ENCODE results near the gene RHOXF2B.
"Not testable (repeated sequence)": the region's sequence is repeated elsewhere in the genome, so short reads cannot be mapped to it uniquely, and the experiment has no call there.

RHOXF2B gene

GRCh38 chrX:120077590-120077989, at the start of gene RHOXF2B:
Gene RHOXF2B (minus strand): TSS chrX:120077690. CDS start chrX:120077552, 138 bp downstream.
- not testable (repeated sequence) for H3K9me3 Mint-ChIP-seq, H3K36me3 Mint-ChIP-seq, H3K4me1 Mint-ChIP-seq, H3K27me3 Mint-ChIP-seq, H3K27ac Mint-ChIP-seq, H3K4me3 Mint-ChIP-seq, ATAC-seq

DNA sequence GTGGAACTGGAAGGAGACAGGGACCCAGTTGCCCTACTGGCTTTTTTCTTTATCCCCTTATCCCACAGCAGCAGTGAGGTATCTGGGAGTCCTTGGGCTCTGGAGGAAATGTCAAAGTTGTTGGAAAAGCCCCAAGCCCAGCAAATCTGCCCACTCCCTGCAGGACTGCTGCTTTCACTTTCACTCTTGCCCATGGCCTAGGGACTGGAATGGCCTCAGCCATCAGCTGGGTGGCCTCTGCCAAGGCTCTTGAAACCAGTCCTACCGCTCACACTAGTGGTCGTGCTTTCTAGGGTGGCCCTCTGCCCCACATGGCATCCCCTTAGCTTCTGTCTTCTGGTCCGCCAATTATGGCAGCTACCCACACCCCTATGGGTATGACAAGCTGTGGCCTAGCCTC, 48.0 kb upstream of the RHOXF2B start:
- Mint-ChIP-seq H3K4me3 (no peak overlapping the region), H3K36me3 (no peaks in the 10 kb centered on the region), H3K4me1 (no peaks in the 10 kb centered on the region), H3K27me3 (no peaks in the 10 kb centered on the region), H3K27ac (no peak overlapping the region), H3K9me3 (no peaks in the 10 kb centered on the region)
- no peak for ATAC-seq

DNA sequence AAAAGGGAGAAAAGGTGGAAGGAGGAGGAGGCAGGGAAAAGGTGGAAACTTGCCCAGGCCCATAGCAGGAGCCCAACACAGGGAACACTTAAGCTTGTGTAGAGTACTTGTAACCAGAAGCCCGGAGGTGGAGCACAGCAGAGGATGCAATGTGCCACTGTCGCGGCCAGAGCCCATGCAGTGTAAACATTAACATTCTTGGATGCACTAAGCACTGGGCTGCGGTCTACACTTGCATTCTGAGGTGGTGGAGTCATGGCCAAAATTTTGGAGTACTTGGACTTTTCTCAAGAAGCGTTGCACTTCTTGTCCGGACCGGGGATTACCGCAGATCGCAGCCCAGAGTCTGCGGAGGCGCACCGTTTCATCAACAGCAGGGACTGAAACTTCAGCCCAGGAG, 42.7 kb upstream of the RHOXF2B start:
- no peaks in the 10 kb centered on the region for H3K27me3 Mint-ChIP-seq
- no peaks in the 10 kb centered on the region for H3K4me1 Mint-ChIP-seq
- H3K27ac Mint-ChIP-seq: no peak overlapping the region
- ATAC-seq: no peak
- H3K9me3 Mint-ChIP-seq: no peaks in the 10 kb centered on the region
- H3K36me3 Mint-ChIP-seq: no peaks in the 10 kb centered on the region
- no peak overlapping the region for H3K4me3 Mint-ChIP-seq

DNA sequence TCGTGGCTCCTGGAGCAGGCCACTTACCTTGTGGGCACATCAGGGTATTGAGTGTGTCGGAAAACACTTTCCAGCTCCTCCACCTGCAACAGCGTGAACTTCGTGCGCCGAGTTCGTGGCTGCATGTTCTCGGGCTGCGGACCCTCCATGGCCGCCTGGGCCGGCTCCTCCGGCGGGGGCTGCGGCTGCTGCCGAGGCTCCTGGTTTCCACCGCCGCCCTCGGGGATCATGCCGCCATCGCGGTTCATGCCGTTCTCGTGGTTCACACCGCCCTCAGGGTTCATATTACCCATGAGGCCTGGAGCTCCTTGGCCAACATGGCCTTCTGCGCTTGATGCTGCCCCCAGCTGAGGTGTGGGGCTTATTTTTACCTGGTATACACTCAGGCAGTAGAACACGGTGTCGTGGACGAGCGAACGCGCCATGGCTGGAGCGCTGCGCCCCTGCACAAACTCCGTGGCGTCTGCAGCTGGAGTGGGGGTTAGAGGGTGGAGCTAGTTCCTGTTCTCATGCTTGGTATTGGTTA, 38.0 kb upstream of the RHOXF2B start, which contains the start of gene RHOXF1:
TSS of gene RHOXF1 (minus strand) at position 476 of the 526 bp plus-strand sequence. CDS start at position 425, 51 bp downstream.
- Mint-ChIP-seq H3K4me3 (no peak within 1 kb of the TSS), H3K27ac (no peak within 1 kb of the TSS), H3K36me3 (no peaks in the 10 kb centered on the region), H3K4me1 (no peaks in the 10 kb centered on the region), H3K9me3 (peaks cover 3% of the 10 kb centered on the region), H3K27me3 (no peaks in the 10 kb centered on the region)
- no peak for ATAC-seq

DNA sequence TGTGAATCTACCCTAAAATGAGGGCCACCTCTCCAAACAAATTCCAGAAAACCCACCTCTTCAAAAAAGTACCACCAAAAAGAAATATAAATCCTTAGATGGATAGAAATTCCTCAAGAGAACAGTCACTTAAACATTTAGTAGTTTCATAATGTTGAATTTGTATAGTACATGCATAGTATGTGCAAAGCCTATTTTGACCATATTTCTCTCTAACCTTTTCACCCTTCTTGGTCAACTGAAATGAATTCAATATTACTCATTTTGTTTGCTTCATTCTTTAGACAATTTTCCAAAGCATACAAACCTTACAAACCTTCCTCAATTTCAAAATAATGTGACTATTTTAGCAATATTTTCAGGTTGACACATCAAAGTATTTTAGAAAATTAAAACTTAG, 34.1 kb upstream of the RHOXF2B start:
- ATAC-seq: no peak
- no peaks in the 10 kb centered on the region for H3K4me1 Mint-ChIP-seq
- no peaks in the 10 kb centered on the region for H3K27me3 Mint-ChIP-seq
- H3K4me3 Mint-ChIP-seq: no peak overlapping the region
- no peak overlapping the region for H3K27ac Mint-ChIP-seq
- peaks cover 3% of the 10 kb centered on the region for H3K9me3 Mint-ChIP-seq
- no peaks in the 10 kb centered on the region for H3K36me3 Mint-ChIP-seq

- no peak for ATAC-seq
- no peak overlapping the region for H3K4me3 Mint-ChIP-seq
- H3K27me3 Mint-ChIP-seq: no peaks in the 10 kb centered on the region
- H3K9me3 Mint-ChIP-seq: peaks cover 2% of the 10 kb centered on the region
- no peak overlapping the region for H3K27ac Mint-ChIP-seq
- no peaks in the 10 kb centered on the region for H3K4me1 Mint-ChIP-seq
- H3K36me3 Mint-ChIP-seq: peaks cover 6% of the 10 kb centered on the region
Measured at GRCh38 chrX:120109378-120109777, 31.9 kb upstream of the RHOXF2B start.

DNA sequence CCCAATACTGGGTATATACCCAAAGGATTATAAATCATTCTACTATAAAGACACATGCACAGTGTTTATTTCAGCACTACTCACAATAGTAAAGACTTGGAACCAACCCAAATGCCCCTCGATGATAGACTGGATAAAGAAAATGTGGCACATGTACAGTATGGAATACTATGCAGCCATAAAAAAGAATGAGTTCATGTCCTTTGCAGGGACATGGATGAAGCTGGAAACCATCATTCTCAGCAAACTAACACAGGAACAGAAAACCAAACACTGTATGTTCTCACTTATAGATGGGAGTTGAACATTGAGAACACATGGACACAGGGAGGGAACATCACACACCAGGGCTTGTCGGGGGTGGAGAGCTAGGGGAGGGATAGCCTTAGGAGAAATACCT, 27.2 kb upstream of the RHOXF2B start:
- not testable (repeated sequence) for H3K4me3 Mint-ChIP-seq, H3K4me1 Mint-ChIP-seq, H3K36me3 Mint-ChIP-seq, H3K9me3 Mint-ChIP-seq, H3K27ac Mint-ChIP-seq, ATAC-seq, H3K27me3 Mint-ChIP-seq

DNA sequence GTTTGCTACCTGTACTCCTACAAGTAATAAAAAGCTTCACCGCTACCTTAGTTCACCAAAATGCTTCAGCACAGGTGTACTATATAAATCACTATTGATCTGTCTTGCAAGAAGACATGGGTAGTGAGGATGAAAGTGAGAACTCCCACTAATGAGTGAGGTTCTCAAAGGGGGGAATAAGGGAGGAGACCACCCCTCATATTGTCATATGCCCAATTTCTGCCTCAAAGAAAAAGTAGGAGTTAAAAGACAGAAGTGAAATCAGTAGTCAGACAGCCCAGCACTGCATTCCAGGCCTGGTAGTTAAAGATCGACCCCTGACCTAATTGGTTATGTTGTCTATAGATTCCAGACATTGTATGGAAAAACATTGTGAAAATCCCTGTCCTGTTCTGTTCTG, 23.6 kb upstream of the RHOXF2B start:
- not testable (repeated sequence) for H3K36me3 Mint-ChIP-seq, H3K27me3 Mint-ChIP-seq, H3K9me3 Mint-ChIP-seq, H3K27ac Mint-ChIP-seq, H3K4me3 Mint-ChIP-seq, H3K4me1 Mint-ChIP-seq, ATAC-seq

- Mint-ChIP-seq H3K27me3 (no peaks in the 10 kb centered on the region), H3K36me3 (no peaks in the 10 kb centered on the region), H3K9me3 (no peaks in the 10 kb centered on the region), H3K4me1 (peaks cover 9% of the 10 kb centered on the region), H3K4me3 (no peak overlapping the region), H3K27ac (no peak overlapping the region)
- no peak for ATAC-seq
Measured at GRCh38 chrX:120090208-120090607, 12.7 kb upstream of the RHOXF2B start.

GRCh38 chrX:120087289-120088017, 10.0 kb upstream of the RHOXF2B start:
- H3K27ac Mint-ChIP-seq: peak overlapping the region; percentile 33
- peaks cover 9% of the 10 kb centered on the region for H3K4me1 Mint-ChIP-seq
- H3K36me3 Mint-ChIP-seq: no peaks in the 10 kb centered on the region
- no peaks in the 10 kb centered on the region for H3K9me3 Mint-ChIP-seq
- no peak for ATAC-seq
- H3K4me3 Mint-ChIP-seq: no peak overlapping the region
- H3K27me3 Mint-ChIP-seq: no peaks in the 10 kb centered on the region

GRCh38 chrX:120085553-120086185, 8.2 kb upstream of the RHOXF2B start:
- H3K4me3 Mint-ChIP-seq, H3K27me3 Mint-ChIP-seq, H3K9me3 Mint-ChIP-seq, H3K4me1 Mint-ChIP-seq, H3K27ac Mint-ChIP-seq, H3K36me3 Mint-ChIP-seq, ATAC-seq: not testable (repeated sequence)

DNA sequence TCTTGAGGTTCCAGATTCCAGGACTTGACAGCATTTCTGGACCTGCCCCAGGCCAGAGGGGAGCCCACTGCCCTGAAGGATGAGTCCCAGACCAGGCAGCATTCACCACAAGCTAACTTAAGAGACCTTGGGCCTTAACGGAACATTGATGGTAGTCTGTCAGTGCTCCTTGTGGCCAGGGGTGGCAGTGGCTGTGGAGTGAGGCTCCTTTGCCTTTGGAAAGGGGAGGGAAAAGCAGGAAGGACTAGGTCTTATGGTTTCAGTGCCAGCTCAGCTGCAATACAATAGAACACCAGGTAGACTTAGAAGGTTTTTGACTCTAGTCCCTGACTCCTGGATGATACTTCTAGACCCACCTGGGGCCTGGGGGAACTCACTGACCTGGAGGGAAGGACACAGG, 11.3 kb downstream of the RHOXF2B start:
- ATAC-seq: not testable (repeated sequence)

DNA sequence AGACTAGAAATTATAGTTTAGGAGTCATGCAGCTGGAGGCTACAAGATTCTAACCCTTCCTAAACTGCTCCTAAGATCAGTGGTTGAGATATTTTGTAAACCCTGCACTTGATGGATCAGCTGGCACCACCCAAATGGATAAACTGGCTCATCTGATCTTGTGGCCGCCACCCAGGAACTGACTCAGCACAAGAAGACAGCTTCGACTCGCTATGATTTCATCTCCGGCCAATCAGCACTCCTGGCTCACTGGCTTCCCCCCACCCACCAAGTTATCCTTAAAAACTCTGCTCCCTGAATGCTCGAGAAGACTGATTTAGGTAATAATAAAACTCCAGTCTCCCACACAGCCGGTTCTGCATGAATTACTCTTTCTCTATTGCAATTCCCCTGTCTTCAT, 34.8 kb downstream of the RHOXF2B start:
- H3K4me3 Mint-ChIP-seq, H3K36me3 Mint-ChIP-seq, H3K4me1 Mint-ChIP-seq, H3K27me3 Mint-ChIP-seq, H3K9me3 Mint-ChIP-seq, H3K27ac Mint-ChIP-seq, ATAC-seq: not testable (repeated sequence)

More for the DNA sequence above, 11.3 kb downstream of the RHOXF2B start:
- H3K9me3 Mint-ChIP-seq, H3K27ac Mint-ChIP-seq, H3K4me3 Mint-ChIP-seq, H3K36me3 Mint-ChIP-seq, H3K4me1 Mint-ChIP-seq, H3K27me3 Mint-ChIP-seq: not testable (repeated sequence)

DNA sequence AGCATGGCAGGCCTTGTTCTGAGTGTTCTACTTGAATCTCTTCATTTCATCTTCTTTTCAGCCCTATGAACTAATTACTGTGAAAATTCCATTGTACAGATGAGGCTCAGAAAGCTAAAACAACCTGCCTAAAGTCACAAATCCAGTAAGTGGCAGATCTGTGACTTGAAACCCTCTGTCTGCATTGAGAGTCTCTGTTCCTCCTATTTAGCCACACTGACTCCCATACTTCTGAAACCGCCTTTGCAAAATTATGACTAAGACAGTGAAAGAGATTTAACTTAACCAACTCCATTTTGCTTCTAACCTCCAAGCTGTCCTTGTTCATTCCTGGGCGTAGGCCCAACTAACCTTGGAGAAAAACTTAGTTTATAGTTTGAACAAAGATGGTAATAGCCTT, 35.2 kb downstream of the RHOXF2B start:
- H3K4me1 Mint-ChIP-seq, ATAC-seq, H3K36me3 Mint-ChIP-seq, H3K9me3 Mint-ChIP-seq, H3K27me3 Mint-ChIP-seq, H3K27ac Mint-ChIP-seq, H3K4me3 Mint-ChIP-seq: not testable (repeated sequence)

DNA sequence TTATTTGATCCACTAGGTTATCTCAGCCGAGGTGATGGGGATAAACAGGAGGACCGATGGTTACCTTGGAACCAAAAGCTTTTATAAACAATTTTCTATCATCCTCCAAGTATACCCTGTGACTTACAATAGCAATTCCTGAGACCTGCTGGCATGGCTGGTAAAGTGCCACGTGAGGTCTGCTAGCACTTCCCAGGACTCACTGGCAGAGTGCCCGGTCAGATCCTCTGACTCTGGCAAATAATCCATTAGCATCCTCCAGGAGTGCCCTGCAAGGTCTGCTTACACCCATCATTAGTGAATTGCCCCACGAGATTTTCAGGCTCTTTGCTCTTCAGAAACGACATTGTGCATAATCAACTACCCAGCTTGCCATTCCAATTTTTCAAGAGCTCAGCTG, 37.3 kb downstream of the RHOXF2B start:
- H3K4me1 Mint-ChIP-seq: peaks cover 17% of the 10 kb centered on the region
- not testable (repeated sequence) for ATAC-seq, H3K27ac Mint-ChIP-seq, H3K4me3 Mint-ChIP-seq, H3K27me3 Mint-ChIP-seq, H3K9me3 Mint-ChIP-seq, H3K36me3 Mint-ChIP-seq

- not testable (repeated sequence) for ATAC-seq
Measured at GRCh38 chrX:120039087-120039733, 38.3 kb downstream of the RHOXF2B start.

More at GRCh38 chrX:120039087-120039733, 38.3 kb downstream of the RHOXF2B start:
- not testable (repeated sequence) for H3K27ac Mint-ChIP-seq, H3K27me3 Mint-ChIP-seq, H3K36me3 Mint-ChIP-seq, H3K4me3 Mint-ChIP-seq, H3K9me3 Mint-ChIP-seq
- peaks cover 18% of the 10 kb centered on the region for H3K4me1 Mint-ChIP-seq
